Measurements from ENCODE around the gene ST6GALNAC5.

Gene ST6GALNAC5

GRCh38 chr1:76881762-76882161 lies 14.5 kb downstream of the ST6GALNAC5 start:
- TF ChIP-seq FOXP2 (optimal IDR thresholded peaks at IDR 0.05; ENCODE audit: borderline replicate concordance, extremely low read depth, extremely low read length, insufficient read depth) (no peak), TAF1 (IDR thresholded peaks at IDR 0.05; ENCODE audit: borderline replicate concordance, insufficient read depth, low read length) (no peak), SIN3A (IDR thresholded peaks at IDR 0.05; ENCODE audit: borderline replicate concordance, insufficient read depth, low read length) (no peak), REST (IDR thresholded peaks at IDR 0.05; ENCODE audit: insufficient read depth in 1 of 2, low read depth in 2 of 2, low read length in 2 of 2) (no peak), POLR2AphosphoS5 (IDR thresholded peaks at IDR 0.05; ENCODE audit: low read depth, low read length) (no peak)

GRCh38 chr1:76891931-76892622 lies 24.8 kb downstream of the ST6GALNAC5 start:
- TF ChIP-seq POLR2AphosphoS5 (IDR thresholded peaks at IDR 0.05; ENCODE audit: low read depth, low read length) (no peak), SIN3A (IDR thresholded peaks at IDR 0.05; ENCODE audit: borderline replicate concordance, insufficient read depth, low read length) (no peak), REST (IDR thresholded peaks at IDR 0.05; ENCODE audit: insufficient read depth in 1 of 2, low read depth in 2 of 2, low read length in 2 of 2) (no peak), FOXP2 (optimal IDR thresholded peaks at IDR 0.05; ENCODE audit: borderline replicate concordance, extremely low read depth, extremely low read length, insufficient read depth) (no peak), TAF1 (IDR thresholded peaks at IDR 0.05; ENCODE audit: borderline replicate concordance, insufficient read depth, low read length) (no peak)

- no peak for TF ChIP-seq FOXP2 (optimal IDR thresholded peaks at IDR 0.05; ENCODE audit: borderline replicate concordance, extremely low read depth, extremely low read length, insufficient read depth)
- TF ChIP-seq POLR2AphosphoS5 (IDR thresholded peaks at IDR 0.05; ENCODE audit: low read depth, low read length), result no peak
- TF ChIP-seq REST (IDR thresholded peaks at IDR 0.05; ENCODE audit: insufficient read depth in 1 of 2, low read depth in 2 of 2, low read length in 2 of 2), result no peak
- no peak for TF ChIP-seq TAF1 (IDR thresholded peaks at IDR 0.05; ENCODE audit: borderline replicate concordance, insufficient read depth, low read length)
- no peak for TF ChIP-seq SIN3A (IDR thresholded peaks at IDR 0.05; ENCODE audit: borderline replicate concordance, insufficient read depth, low read length)
Observed at GRCh38 chr1:76892675-76893074, 25.4 kb downstream of the ST6GALNAC5 start.

- TF ChIP-seq POLR2AphosphoS5 (IDR thresholded peaks at IDR 0.05; ENCODE audit: low read depth, low read length) (no peak), FOXP2 (optimal IDR thresholded peaks at IDR 0.05; ENCODE audit: borderline replicate concordance, extremely low read depth, extremely low read length, insufficient read depth) (no peak), REST (IDR thresholded peaks at IDR 0.05; ENCODE audit: insufficient read depth in 1 of 2, low read depth in 2 of 2, low read length in 2 of 2) (no peak), SIN3A (IDR thresholded peaks at IDR 0.05; ENCODE audit: borderline replicate concordance, insufficient read depth, low read length) (no peak), TAF1 (IDR thresholded peaks at IDR 0.05; ENCODE audit: borderline replicate concordance, insufficient read depth, low read length) (no peak)
Observed at GRCh38 chr1:76901158-76901767, 34.0 kb downstream of the ST6GALNAC5 start.
